Effector CD8-positive, alpha-beta T cell (primary cell): ENCODE results near the gene FERMT3.

Experiments used
- DNase-seq: peaks from one replicate; lab custom pipeline; 2025; lab: John Stamatoyannopoulos, UW

FERMT3 gene

DNA sequence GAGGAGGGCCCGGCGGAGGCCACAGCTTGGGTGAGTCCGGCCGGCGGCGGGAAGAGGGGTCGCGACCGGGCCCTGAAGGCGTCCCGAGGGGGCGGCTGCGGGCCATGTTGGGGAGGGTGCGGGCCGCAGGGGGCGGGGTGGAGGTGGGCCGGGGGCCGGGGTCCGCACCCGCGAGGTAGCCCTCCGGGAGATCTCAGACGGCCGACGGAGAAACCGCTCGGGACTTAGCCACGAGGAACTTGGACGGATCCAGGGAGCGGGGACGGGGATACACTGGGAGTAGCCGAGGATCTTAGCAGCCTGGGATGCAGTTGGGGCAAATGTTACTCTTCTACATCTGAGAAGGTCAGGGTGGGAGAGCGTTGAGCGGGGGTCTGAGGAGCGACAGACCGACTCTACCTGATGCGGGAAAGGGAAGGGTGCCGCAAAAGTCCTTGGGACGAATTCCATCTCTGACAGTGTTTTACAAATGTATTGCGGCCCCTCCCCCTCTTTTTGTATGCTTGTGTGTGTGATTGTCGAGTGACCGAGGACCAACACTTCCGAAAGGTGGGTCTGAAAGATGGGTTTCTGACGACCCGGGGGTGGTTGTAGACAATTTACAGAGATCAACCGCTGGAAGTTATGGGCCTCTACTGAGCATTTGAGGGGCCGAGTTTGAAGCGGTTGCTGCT lies 19.9 kb upstream of the FERMT3 start:
- DNase-seq: no peak

DNA sequence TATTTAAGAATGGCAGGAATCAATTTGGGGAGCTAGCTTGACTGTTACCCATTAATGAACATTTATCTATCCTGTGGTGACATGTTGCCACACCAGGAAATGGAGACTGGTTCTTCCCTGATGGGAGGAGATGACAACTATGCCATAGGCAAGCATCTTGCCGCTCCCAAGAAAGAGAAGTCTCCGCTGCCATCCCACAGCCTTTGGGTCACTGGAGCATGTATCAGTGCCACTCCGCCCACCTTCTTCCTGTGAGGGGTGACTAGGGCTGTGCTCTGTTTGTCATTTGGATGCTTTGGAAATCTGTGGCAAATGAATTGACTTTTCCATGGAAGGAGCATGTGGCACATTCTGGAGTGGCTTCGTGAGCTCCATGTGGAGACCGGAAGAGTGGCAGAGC lies 14.1 kb upstream of the FERMT3 start:
- no peak for DNase-seq

DNA sequence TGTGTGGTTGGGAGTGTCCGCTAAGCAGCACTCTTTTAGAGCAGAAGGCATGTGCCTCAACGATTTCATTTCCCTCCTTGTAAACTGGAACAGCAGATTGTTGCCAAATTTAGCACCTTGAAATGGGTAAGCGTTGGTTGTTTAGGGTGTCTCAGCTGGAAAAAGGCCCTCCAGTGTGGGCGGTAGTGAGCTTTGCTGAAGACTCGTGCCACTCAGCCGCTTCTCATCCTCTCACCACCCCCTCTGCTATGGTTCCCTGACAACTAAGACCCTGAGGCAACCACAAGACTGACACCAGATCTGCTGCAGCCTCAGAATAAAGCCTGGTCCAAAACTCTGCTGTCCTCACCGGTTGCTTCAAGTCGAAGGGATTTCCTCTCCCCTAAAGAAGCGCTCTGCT lies 9.9 kb upstream of the FERMT3 start:
- no peak for DNase-seq

DNA sequence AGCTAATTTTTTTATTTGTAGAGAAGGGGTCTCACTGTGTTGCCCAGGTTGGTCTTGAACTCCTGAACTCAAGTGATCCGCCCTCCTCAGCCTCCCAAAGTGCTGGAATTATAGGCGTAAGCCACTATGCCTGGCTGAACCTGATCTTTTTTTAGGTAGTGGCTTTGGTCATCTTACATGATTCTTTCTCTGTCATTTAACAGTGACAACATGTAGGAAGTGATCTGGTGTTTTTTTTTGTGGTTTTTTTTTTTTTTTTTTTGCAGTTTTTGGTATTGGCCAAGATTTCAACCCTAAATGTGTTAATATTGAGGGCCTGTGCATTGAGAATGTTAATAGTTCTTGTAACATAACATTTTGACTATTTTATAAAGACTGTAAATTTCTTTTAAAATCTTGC lies 8.0 kb upstream of the FERMT3 start:
- DNase-seq: no peak

DNA sequence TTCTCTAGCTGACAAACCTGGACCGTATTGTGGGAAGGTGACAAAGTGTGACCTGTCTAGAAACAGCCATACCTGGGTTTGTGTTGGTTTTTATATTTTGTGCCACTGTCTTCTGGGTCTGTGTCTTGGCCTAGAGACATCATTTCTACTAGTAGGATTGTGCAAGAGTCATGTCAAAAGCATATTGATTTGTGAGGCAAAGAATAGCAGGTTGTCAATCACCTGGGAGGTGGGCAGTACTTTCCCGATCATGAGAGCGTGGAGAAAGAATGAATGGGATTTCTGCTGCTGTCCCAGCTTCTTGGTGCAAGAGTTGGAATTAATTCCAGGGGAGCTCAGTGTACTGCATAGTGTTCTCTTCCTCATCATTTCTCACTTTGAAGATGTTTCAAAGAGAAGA lies 5.0 kb upstream of the FERMT3 start:
- DNase-seq: no peak

DNA sequence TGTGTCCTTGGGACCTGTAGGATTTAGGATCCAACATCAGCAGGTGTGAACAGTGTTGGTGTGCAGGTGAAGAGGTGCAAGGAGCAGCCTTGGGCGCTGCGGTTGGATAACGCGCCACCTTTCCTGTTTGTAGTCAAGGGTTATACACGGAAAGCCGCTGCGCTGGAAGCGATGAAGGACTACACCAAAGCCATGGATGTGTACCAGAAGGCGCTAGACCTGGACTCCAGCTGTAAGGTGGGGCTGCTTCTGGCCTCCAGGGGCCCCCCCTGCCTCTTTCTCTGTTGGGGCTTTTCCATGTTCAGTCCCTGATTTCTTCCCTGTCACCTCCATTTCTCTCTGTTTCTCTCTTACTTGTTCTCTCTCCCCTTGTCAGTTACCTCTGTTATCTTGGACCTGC lies 3.5 kb upstream of the FERMT3 start:
- no peak for DNase-seq

DNA sequence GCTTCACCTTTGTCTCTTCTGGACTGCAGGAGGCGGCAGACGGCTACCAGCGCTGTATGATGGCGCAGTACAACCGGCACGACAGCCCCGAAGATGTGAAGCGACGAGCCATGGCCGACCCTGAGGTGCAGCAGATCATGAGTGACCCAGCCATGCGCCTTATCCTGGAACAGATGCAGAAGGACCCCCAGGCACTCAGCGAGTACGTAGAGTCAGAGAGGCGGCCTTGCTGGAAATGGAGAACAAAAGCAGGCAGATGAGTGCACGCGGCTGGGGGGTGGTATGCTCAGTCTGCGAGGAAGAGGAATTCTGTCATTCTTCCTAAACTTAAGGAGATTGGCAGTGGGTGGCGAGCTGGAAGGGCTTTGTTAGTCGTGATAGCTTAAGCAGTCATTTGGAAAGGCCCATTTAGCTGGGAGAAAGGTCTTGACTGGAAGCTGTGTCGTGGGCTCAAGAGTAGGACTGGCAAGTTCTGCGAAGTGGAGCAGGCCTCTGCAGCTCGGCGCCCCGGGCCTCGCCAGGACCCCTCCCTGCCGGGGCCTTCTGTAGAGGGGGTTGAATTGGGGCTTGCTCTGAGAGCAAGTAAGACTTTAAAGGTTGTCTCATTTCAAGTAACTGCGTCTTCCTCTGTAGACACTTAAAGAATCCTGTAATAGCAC lies 3.0 kb upstream of the FERMT3 start:
- no peak for DNase-seq

DNA sequence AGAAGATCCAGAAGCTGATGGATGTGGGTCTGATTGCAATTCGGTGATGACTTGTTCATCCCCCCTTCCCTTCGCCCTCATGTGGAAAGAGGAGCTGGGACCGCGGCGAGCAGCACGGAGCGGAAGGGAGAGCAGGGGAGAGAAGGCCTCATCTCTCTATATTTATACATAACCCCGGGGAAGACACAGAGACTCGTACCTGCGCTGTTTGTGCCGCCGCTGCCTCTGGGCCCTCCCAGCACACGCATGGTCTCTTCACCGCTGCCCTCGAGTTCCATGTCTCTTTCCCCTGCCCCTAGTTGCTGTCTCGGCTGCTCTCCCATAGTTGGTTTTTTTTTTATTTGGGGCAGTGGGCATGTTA lies 2.5 kb upstream of the FERMT3 start:
- DNase-seq: no peak

DNA sequence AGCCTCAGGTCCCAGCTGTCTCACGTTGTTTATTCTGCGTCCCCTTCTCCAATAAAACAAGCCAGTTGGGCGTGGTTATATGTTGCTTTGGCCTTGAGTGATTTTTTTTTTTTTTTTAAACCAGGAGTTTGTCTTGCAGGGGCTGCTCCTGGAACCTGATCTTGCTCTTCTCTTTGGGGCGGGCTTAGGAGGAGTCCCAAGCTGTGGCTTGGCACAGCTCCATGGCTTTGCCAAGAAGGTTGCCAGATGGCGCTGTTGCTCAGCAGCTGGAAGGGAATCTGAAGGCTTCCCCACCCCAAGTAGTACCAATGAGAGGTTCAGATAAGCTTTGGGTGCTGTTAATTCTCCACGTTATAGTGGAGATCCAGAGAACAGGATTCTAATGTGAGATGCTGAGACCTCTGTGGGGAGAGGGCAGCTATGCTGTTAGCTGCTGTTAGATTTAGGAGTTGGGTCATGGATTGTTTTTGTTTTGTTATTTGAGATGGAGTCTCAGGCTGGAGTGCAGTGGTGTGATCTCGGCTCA lies 2.0 kb upstream of the FERMT3 start:
- DNase-seq: peak; percentile 74

DNA sequence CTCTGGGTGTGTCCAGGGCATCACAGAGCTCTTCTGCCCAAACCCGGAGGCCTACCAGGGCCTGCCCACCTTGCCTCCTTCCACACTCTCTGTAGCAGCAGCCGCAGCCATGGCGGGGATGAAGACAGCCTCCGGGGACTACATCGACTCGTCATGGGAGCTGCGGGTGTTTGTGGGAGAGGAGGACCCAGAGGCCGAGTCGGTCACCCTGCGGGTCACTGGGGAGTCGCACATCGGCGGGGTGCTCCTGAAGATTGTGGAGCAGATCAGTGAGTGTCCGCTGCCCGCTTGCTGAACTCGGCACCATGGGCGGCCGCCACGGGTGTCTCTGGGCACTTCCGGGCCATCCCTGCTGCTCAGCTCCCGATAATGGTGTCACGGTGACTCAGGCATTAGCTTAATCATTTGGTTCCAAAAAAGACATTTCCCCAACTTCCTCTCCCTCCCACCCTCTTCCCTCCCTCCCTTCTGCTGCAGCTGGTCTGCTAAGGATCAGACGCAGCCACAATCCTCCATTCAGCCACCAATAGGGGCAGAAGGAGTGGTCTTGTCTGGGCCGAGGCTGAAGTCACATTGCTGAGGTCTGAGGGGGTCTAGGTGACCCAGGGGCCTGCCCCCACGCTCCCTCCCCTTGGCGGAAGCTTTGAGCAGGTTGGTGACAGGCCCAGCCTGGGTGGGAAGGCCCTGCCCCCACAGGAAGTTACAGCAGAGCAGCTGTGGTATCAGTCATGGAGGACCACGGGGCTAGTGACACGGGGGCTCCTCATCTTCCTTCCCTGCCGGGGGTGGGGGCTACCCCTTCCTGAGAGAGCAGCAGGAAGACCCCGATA lies 950 bp downstream of the FERMT3 start:
- peak; percentile 38 for DNase-seq

DNA sequence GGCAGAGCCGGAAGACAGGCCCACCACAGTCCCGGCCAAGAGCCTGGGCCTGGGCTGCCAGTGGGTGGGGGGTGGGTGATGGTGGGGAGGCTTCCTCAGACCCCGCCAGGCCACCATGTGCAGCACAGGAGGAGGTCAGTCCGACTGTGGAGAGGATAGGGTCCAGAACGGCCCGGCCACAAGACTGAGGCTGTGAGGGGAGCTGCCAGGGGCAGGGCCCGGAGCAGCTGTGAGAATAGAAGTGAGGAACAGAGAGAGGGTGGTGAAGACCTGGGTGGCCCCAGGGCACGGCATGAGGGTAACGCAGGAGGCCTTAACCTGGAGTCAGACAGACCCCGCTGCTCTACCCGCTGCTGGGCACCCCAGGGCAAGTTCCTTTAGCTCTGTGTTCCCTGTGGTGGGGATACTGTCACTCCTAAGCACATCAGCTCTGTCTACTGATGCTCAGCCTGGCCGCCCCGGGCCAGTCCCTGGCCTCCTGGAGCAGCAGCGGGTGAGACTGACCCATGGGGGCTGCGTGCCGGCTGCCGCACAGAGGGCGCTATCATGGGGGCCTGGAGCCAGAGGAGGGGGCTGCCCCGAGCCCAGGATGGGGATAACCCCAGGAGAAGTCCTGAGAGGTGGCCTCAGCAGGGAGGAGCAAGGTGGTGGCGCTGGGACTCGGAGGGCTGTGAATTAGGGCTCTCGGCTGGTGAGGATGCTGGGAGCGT lies 1.7 kb downstream of the FERMT3 start:
- DNase-seq: no peak

DNA sequence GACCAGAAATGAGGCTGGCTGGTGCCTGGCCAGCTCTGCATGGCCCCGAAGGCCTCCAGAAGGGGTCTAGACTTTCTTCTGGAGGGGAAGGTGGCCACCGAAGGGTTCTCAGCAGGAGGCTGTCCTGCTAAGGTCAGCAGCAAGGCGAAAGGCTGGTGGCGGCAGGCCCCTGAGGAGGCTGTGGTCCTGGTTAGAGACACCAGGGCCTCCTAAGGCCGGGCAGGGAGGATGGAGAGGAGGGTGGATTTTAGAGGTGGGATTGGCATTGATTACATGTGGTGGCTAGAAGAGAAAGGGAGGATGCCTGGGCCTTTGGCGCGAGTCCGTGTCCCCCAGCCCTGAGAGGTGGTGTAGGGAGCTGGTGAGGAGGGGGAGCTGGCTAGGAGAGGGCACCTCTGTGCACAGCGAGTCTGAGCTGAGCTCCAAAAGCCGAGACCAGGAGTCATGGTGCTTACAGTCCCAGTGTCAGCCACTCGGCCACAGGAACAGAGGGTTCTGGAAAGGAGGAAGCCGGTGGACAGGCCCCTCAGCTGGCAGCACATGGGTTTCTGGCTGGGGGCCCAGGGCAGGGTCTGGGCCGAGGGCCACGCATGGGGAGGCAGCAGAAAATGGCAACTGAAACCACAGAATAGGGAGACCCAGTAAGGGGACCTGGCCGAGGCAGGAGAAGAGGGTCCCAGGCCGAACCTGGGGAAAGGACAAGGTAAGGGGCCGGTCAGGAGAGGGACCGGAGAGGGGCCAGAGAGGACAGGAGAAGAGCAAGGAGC lies 2.5 kb downstream of the FERMT3 start:
- no peak for DNase-seq

DNA sequence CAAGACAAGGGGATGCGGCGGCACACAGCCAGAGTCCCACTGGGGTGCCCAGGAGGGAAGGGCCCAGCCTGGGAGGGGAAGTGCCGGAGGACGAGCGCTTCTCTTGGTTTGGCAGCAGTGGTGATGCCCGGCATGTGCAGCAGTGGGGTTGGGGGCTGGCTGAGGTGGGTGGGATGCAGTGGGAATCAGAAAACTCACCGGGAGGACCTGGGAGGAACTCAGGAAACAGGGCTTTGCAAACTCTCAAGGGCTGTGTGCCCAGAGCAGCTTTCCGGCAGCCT lies 3.0 kb downstream of the FERMT3 start:
- no peak for DNase-seq

DNA sequence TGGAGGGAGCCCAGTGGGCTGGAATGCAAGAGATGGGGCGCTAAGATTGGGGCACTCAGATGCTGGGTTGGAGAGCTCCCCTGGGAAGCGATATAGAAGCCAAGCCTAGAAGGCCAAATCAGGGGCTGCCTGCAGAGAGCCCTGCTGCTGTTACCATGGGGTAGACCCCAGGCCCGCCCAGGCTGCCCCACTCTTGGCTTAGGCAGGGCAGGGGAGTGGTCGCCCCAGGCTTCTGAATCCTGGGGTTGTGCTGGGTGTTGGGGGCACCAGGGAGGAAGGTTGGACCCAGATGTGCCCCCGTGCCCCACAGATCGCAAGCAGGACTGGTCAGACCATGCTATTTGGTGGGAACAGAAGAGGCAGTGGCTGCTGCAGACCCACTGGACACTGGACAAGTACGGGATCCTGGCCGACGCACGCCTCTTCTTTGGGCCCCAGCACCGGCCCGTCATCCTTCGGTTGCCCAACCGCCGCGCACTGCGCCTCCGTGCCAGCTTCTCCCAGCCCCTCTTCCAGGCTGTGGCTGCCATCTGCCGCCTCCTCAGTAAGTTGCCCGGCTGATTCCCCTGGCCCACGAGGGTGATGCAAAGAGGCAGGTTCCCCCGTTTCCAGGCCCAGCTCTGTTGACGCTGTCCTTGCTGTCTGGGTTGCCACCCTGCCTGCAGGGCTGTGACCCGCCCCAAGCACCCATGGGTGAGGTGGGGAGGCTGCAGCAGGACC lies 3.9 kb downstream of the FERMT3 start:
- no peak for DNase-seq

DNA sequence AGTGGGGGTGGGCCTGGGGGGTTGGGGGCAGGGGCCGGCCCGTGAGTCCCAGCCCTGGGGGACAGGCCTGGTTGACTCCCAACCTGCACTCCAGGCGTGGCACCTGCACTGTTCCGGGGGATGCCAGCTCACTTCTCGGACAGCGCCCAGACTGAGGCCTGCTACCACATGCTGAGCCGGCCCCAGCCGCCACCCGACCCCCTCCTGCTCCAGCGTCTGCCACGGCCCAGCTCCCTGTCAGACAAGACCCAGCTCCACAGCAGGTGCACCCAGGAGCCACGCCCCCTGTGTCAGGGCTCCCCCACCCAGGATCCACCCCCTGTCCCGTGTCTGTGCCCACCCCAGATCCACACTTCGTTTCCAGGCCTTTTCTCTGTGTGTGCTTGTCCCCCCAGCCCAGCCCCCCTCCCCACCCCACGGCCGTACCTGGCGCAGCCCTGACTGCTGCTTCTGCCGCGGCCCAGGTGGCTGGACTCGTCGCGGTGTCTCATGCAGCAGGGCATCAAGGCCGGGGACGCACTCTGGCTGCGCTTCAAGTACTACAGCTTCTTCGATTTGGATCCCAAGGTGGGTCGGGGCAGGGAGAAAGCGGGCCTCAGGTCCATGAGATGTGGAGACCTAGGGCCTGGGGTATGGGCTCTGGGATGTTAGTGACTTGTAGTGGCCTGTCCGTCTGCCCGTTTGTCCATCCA lies 4.8 kb downstream of the FERMT3 start:
- no peak for DNase-seq

DNA sequence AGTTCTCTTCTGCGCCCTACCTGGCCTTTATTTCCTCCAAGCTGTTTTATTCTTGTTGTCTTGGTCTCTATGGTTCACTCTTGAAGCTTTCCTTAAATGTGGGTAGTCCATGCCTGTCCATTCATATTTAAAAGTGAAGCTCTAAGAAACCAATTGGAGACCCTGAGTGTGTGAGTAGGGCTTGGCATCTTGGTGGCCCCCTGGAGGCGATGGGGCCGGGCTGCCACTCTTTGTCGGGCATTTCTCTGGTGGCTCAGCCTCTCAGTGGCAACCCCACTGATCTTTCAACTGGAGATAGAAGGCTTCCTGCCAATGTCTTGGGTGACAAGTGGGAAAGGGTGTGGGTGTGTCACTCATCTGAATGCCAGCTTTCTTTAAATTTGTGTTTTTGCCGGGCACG lies 10.4 kb downstream of the FERMT3 start:
- no peak for DNase-seq

DNA sequence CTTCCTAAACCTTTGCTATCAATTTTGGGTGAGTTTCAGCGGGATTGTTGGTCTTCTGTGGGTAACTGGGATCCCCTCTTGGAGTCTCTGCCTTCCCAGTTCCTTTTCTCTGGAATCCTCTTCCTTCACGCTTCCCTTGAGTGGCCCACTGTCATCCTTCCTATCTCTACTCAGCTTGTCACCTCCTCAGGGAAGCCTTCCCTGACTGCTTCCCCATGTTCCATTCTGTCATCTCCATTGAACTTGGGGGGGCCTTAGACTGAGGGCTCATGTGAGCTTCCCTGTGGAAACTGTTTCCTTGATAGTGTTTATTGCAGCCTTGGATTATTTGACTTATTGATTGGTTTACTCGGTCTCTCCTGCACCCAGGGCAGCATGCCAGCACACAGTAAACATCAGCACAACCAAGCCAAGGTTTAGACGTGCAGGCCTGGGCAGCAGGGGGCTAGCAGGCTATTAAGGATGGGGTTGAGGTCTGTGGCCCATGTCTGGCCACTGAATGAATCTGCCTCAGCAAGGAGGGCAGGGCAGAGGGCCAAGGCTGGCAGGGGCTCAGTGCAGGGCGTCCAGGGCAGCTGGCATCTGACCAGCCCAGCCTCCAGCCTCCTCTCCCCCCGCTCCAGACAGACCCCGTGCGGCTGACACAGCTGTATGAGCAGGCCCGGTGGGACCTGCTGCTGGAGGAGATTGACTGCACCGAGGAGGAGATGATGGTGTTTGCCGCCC lies 12.3 kb downstream of the FERMT3 start:
- no peak for DNase-seq

DNA sequence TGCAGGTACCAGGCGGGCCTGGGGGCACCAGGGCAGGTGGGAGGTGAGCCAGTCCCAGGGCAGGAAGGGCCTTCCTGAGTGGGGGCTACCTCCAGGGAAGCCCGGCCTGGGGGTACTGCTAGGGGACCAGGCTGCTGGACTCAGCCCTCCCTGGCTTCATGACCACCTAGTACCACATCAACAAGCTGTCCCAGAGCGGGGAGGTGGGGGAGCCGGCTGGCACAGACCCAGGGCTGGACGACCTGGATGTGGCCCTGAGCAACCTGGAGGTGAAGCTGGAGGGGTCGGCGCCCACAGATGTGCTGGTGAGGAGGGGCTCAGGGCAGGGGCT lies 12.8 kb downstream of the FERMT3 start:
- DNase-seq: no peak

DNA sequence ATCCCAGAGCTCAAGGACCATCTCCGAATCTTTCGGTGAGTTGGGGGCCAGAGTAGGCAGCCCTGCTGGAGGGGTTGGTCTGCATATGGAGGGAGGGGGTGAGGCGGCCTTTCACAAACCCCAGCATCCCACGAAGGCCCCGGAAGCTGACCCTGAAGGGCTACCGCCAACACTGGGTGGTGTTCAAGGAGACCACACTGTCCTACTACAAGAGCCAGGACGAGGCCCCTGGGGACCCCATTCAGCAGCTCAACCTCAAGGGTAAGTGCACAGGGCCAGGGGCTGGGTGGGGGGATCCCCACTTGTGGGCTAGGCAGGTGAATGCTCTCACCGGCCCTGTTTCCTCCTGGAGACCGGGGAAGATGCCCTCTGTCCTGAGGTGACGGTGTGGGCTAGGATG lies 13.2 kb downstream of the FERMT3 start:
- DNase-seq: no peak

DNA sequence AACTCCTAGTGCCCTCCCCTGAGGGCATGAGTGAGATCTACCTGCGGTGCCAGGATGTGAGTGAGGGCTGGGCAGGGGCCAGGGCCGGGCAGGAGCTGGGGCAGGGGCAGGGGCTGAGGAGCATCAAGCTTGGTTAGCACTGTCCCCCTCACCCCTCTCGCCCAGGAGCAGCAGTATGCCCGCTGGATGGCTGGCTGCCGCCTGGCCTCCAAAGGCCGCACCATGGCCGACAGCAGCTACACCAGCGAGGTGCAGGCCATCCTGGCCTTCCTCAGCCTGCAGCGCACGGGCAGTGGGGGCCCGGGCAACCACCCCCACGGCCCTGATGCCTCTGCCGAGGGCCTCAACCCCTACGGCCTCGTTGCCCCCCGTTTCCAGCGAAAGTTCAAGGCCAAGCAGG lies 13.8 kb downstream of the FERMT3 start:
- DNase-seq: no peak
